GM23338 (cell line): ENCODE measurements around the gene GRID1. TPM values are rescaled to one million over a fixed set of nuclear protein-coding genes. Genes with fewer than 3 reads are reported as not detected.

Source experiments
- ATAC-seq: fragments of 200-7000 bp; cut with Tn5 transposase; 3 replicates; pipeline ENCODE4 v1.9.1; 2020
- DNase-seq: peaks from one replicate; pipeline ENCODE4 v3.0.0-alpha.2; 2015; ENCODE audit warnings: low spot score
- H2AFZ ChIP-seq: fragments of 200-600 bp; sonication (generic); 2 replicates; pipeline ENCODE4 v1.8.0; 2016; ENCODE audit warnings: antibody characterized with exemption, mild to moderate bottlenecking, moderate library complexity
- H3F3A ChIP-seq: fragments of 200-600 bp; sonication (generic); replicated peaks from 2 replicates; pipeline ENCODE4 v1.8.0; 2017; ENCODE audit warnings: antibody characterized with exemption, mixed run types, low read depth
- H3K27ac ChIP-seq: fragments of 200-600 bp; sonication (generic); 2 replicates; pipeline ENCODE4 v1.6.1; 2016; ENCODE audit warnings: low read depth
- H3K27me3 ChIP-seq: fragments of 200-600 bp; sonication (generic); 2 replicates; pipeline ENCODE4 v1.8.0; 2016; ENCODE audit warnings: mild to moderate bottlenecking, mixed run types, moderate library complexity; ENCODE audit not compliant: insufficient read depth
- H3K36me3 ChIP-seq: fragments of 200-600 bp; sonication (generic); 2 replicates; pipeline ENCODE4 v1.8.0; 2016; ENCODE audit warnings: mild to moderate bottlenecking; ENCODE audit not compliant: insufficient read depth
- H3K4me1 ChIP-seq: fragments of 200-600 bp; sonication (generic); 2 replicates; pipeline ENCODE4 v1.8.0; 2016; ENCODE audit warnings: mild to moderate bottlenecking, moderate library complexity; ENCODE audit not compliant: insufficient read depth
- H3K4me2 ChIP-seq: fragments of 200-600 bp; sonication (generic); 2 replicates; pipeline ENCODE4 v1.7.1; 2017; ENCODE audit warnings: mixed run types
- H3K4me3 ChIP-seq: fragments of 200-600 bp; sonication (generic); 2 replicates; pipeline ENCODE4 v1.6.1; 2016; ENCODE audit warnings: mixed run types
- H3K79me2 ChIP-seq: fragments of 200-600 bp; sonication (generic); replicated peaks from 2 replicates; pipeline ENCODE4 v1.8.0; 2017; ENCODE audit warnings: mild to moderate bottlenecking; ENCODE audit not compliant: insufficient read depth
- H3K9me2 ChIP-seq: fragments of 200-600 bp; sonication (generic); 2 replicates; pipeline ENCODE4 v1.8.0; 2017; ENCODE audit not compliant: insufficient read depth
- H4K20me1 ChIP-seq: fragments of 200-600 bp; sonication (generic); replicated peaks from 2 replicates; pipeline ENCODE4 v1.8.0; 2017; ENCODE audit warnings: mild to moderate bottlenecking; ENCODE audit not compliant: insufficient read depth
- H3K27ac Mint-ChIP-seq: 2 replicates; pipeline ENCODE4 v1.8.0; 2020; ENCODE audit warnings: inconsistent platforms, mild to moderate bottlenecking, moderate library complexity, mixed read lengths
- H3K27me3 Mint-ChIP-seq: 3 replicates; pipeline ENCODE4 v1.8.0; 2022; ENCODE audit warnings: low read depth, mild to moderate bottlenecking, moderate library complexity, mixed read lengths, inconsistent platforms; ENCODE audit not compliant: insufficient read depth, poor library complexity
- H3K36me3 Mint-ChIP-seq: 3 replicates; pipeline ENCODE4 v1.8.0; 2021; ENCODE audit warnings: low read depth, mild to moderate bottlenecking, inconsistent platforms, moderate library complexity, mixed read lengths
- H3K4me1 Mint-ChIP-seq: 3 replicates; pipeline ENCODE4 v1.8.0; 2020; ENCODE audit warnings: mild to moderate bottlenecking, inconsistent platforms, mixed read lengths
- H3K4me3 Mint-ChIP-seq: 3 replicates; pipeline ENCODE4 v1.8.0; 2021; ENCODE audit warnings: moderate library complexity, mild to moderate bottlenecking, inconsistent platforms, mixed read lengths
- H3K9me3 Mint-ChIP-seq: 3 replicates; pipeline ENCODE4 v1.8.0; 2020; ENCODE audit warnings: moderate library complexity, mild to moderate bottlenecking, inconsistent platforms, mixed read lengths
- CREB1 ChIP-seq: fragments of 250-450 bp; sonication (Bioruptor Pico); IDR thresholded peaks from 2 replicates; pipeline ENCODE4 v1.5.0; 2020; ENCODE audit warnings: low read depth, mild to moderate bottlenecking, moderate library complexity
- CTCF ChIP-seq, 2 experiments: fragments of 200-600 bp in 1 of 2; sonication (generic) in 1 of 2; conservative IDR thresholded peaks; 2 replicates each; pipeline versions ENCODE4 v1.5.1 to v1.6.1; 2016 to 2017; ENCODE audit warnings: antibody characterized with exemption in 2 of 2, low read depth in 2 of 2, mild to moderate bottlenecking in 2 of 2, moderate library complexity in 1 of 2
- ETS1 ChIP-seq: IDR thresholded peaks from 2 replicates; pipeline ENCODE4 v1.6.1; 2016; ENCODE audit warnings: antibody characterized with exemption
- EZH2 ChIP-seq: fragments of 200-600 bp; sonication (generic); IDR thresholded peaks from one replicate; pipeline ENCODE4 v1.8.0; 2017; ENCODE audit warnings: antibody characterized with exemption, mild to moderate bottlenecking, low read depth; ENCODE audit not compliant: unreplicated experiment
- EZH2phosphoT487 ChIP-seq: fragments of 200-600 bp; sonication (generic); IDR thresholded peaks from one replicate; pipeline ENCODE4 v1.8.1; 2018; ENCODE audit warnings: antibody characterized with exemption; ENCODE audit not compliant: unreplicated experiment
- JUNB ChIP-seq: IDR thresholded peaks from one replicate; pipeline ENCODE4 v1.6.1; 2016; ENCODE audit warnings: antibody characterized with exemption; ENCODE audit not compliant: unreplicated experiment
- NANOG ChIP-seq: IDR thresholded peaks from 2 replicates; pipeline ENCODE4 v1.6.1; 2016; ENCODE audit warnings: antibody characterized with exemption, borderline replicate concordance
- POLR2AphosphoS5 ChIP-seq: IDR thresholded peaks from 2 replicates; pipeline ENCODE4 v1.6.1; 2016; ENCODE audit warnings: antibody characterized with exemption, low read depth
- REST ChIP-seq: IDR thresholded peaks from one replicate; pipeline ENCODE4 v1.6.1; 2018; ENCODE audit warnings: antibody characterized with exemption; ENCODE audit not compliant: unreplicated experiment
- STAT1 ChIP-seq: IDR thresholded peaks from one replicate; pipeline ENCODE4 v1.6.1; 2016; ENCODE audit warnings: antibody characterized with exemption; ENCODE audit not compliant: unreplicated experiment
- ZNF114 ChIP-seq: fragments of 250-450 bp; sonication (Bioruptor Pico); IDR thresholded peaks from 2 replicates; pipeline ENCODE4 v1.5.0; 2020; ENCODE audit warnings: mild to moderate bottlenecking, moderate library complexity
- ZNF331 ChIP-seq: fragments of 250-450 bp; sonication (Bioruptor Pico); IDR thresholded peaks from 2 replicates; pipeline ENCODE4 v1.5.0; 2020; ENCODE audit warnings: low read depth, mild to moderate bottlenecking, moderate library complexity
- ZNF462 ChIP-seq: fragments of 250-450 bp; sonication (Bioruptor Pico); IDR thresholded peaks from 2 replicates; pipeline ENCODE4 v1.5.0; 2020; ENCODE audit warnings: mild to moderate bottlenecking, moderate library complexity
- polyA plus RNA-seq: library from polyadenylated mRNA; unstranded; fragments of >200 nt; fragmentation: Nextera tagmentation; extraction: Ambion mirVana; gene quantifications from 2 replicates; pipeline ENCODE4 v1.2.1, GENCODE V29; 2016
- total RNA-seq: library from RNA; depleted of rRNA; stranded (reverse); fragments of >200 nt; shearing (Covaris generic); gene quantifications from 2 replicates; pipeline ENCODE4 v1.2.3, GENCODE V29; 2014

Gene GRID1
- total and polyA plus RNA-seq, 2 experiments from 2014 or later = 0.14 to 0.15 TPM

- Histone ChIP-seq H3K27me3 (no peaks in the 10 kb centered on the region), H3K4me1 (no peaks in the 10 kb centered on the region), H3K36me3 (no peaks in the 10 kb centered on the region; the same call in 1 of the 2 replicates), H3K4me3 (no peak overlapping the region), H3K4me2 (no peak overlapping the region), H3F3A (no peaks in the 10 kb centered on the region), H4K20me1 (no peaks in the 10 kb centered on the region), H3K27ac (no peak overlapping the region), H2AFZ (no peak overlapping the region), H3K79me2 (no peaks in the 10 kb centered on the region), H3K9me2 (no peaks in the 10 kb centered on the region)
- Mint-ChIP-seq H3K4me3 (no peak overlapping the region), H3K36me3 (peaks cover 19% of the 10 kb centered on the region), H3K27me3 (peaks cover 14% of the 10 kb centered on the region), H3K4me1 (no peaks in the 10 kb centered on the region; the same call in 2 of the 3 replicates), H3K9me3 (peaks cover 95% of the 10 kb centered on the region), H3K27ac (no peak overlapping the region)
- no peak for TF ChIP-seq NANOG
- no peak for TF ChIP-seq EZH2
- TF ChIP-seq JUNB = no peak
- TF ChIP-seq ZNF462 (CRISPR knock-in tag) = no peak
- TF ChIP-seq POLR2AphosphoS5 = no peak
- TF ChIP-seq CTCF (conservative IDR thresholded peaks at IDR 0.05; ENCODE audit: low read depth in 2 of 2) = no peak
- no peak for TF ChIP-seq ZNF331 (CRISPR knock-in tag)
- no peak for TF ChIP-seq ZNF114 (CRISPR knock-in tag)
- no peak for TF ChIP-seq REST
- no peak for TF ChIP-seq ETS1
- TF ChIP-seq CREB1 (CRISPR knock-in tag) = no peak
- TF ChIP-seq EZH2phosphoT487 = no peak
- no peak for TF ChIP-seq STAT1
- DNase-seq (no peak), ATAC-seq (no peak)
Measured at GRCh38 chr10:85857305-85857704, 509.3 kb downstream of the GRID1 start.
